ENCODE data around the gene PRDM16. TPM values are rescaled to one million over a fixed set of nuclear protein-coding genes. Genes with fewer than 3 reads are reported as not detected.

Gene PRDM16
- total RNA-seq, 2 donors from 2014 or later: 0.79 to 6.1 TPM

- intact Hi-C loops (cut with DNase I): no loop called here
- TF ChIP-seq CTCF (IDR thresholded peaks at IDR 0.05): no peak
- no peaks in the 10 kb centered on the region for H3K4me1 ChIP-seq
- H3K9ac ChIP-seq (ENCODE audit: low read depth in 2 of 2, low read length in 2 of 2): no peak overlapping the region
- no peak overlapping the region for H3K27ac ChIP-seq
- H3K9me3 ChIP-seq: no peaks in the 10 kb centered on the region
- no peak for DNase-seq
- H3K27me3 ChIP-seq: no peaks in the 10 kb centered on the region
- H3K36me3 ChIP-seq: no peaks in the 10 kb centered on the region
- H3K4me3 ChIP-seq: no peak overlapping the region
These were observed 208.6 kb downstream of the PRDM16 start for GRCh38 chr1:3277623-3278022.

GRCh38 chr1:3278416-3279181, 209.6 kb downstream of the PRDM16 start:
- H3K9ac ChIP-seq (ENCODE audit: low read depth in 2 of 2, low read length in 2 of 2): no peak overlapping the region
- intact Hi-C loops (cut with DNase I): no loop called here
- H3K27ac ChIP-seq: no peak overlapping the region
- H3K9me3 ChIP-seq: no peaks in the 10 kb centered on the region
- TF ChIP-seq CTCF (IDR thresholded peaks at IDR 0.05): no peak
- H3K4me1 ChIP-seq: no peaks in the 10 kb centered on the region
- no peaks in the 10 kb centered on the region for H3K27me3 ChIP-seq
- no peak for DNase-seq
- no peaks in the 10 kb centered on the region for H3K36me3 ChIP-seq
- no peak overlapping the region for H3K4me3 ChIP-seq

- Histone ChIP-seq H3K27ac (no peak overlapping the region), H3K36me3 (no peaks in the 10 kb centered on the region), H3K4me3 (no peak overlapping the region), H3K9me3 (no peaks in the 10 kb centered on the region), H3K9ac (ENCODE audit: low read depth in 2 of 2, low read length in 2 of 2) (no peak overlapping the region), H3K27me3 (no peaks in the 10 kb centered on the region), H3K4me1 (no peaks in the 10 kb centered on the region)
- no peak for TF ChIP-seq CTCF (IDR thresholded peaks at IDR 0.05)
- intact Hi-C loops (cut with DNase I): no loop called here
- no peak for DNase-seq
These were observed 210.1 kb downstream of the PRDM16 start for GRCh38 chr1:3279182-3279470.

- H3K4me1 ChIP-seq: no peaks in the 10 kb centered on the region
- intact Hi-C loops (cut with DNase I): loop anchor here (5.0 to 10.0 kb wide), 3 partner anchors 123 to 269 kb away; partner anchors contain the start of gene PRDM16
- H3K27me3 ChIP-seq: no peaks in the 10 kb centered on the region
- no peak overlapping the region for H3K9ac ChIP-seq (ENCODE audit: low read depth in 2 of 2, low read length in 2 of 2)
- no peak overlapping the region for H3K4me3 ChIP-seq
- no peak for TF ChIP-seq CTCF (IDR thresholded peaks at IDR 0.05)
- H3K36me3 ChIP-seq: no peaks in the 10 kb centered on the region
- no peak overlapping the region for H3K27ac ChIP-seq
- DNase-seq: no peak
- H3K9me3 ChIP-seq: no peaks in the 10 kb centered on the region
These were observed 212.7 kb downstream of the PRDM16 start for GRCh38 chr1:3281735-3282134.

- DNase-seq: no peak
- H3K27me3 ChIP-seq: no peaks in the 10 kb centered on the region
- H3K27ac ChIP-seq: no peak overlapping the region
- H3K4me3 ChIP-seq: no peak overlapping the region
- H3K4me1 ChIP-seq: no peaks in the 10 kb centered on the region
- intact Hi-C loops (cut with DNase I): loop anchor here (5.0 to 10.0 kb wide), 3 partner anchors 123 to 270 kb away; partner anchors contain the start of gene PRDM16
- no peak for TF ChIP-seq CTCF (IDR thresholded peaks at IDR 0.05)
- H3K9me3 ChIP-seq: no peaks in the 10 kb centered on the region
- H3K9ac ChIP-seq (ENCODE audit: low read depth in 2 of 2, low read length in 2 of 2): no peak overlapping the region
- H3K36me3 ChIP-seq: no peaks in the 10 kb centered on the region
These were observed 213.2 kb downstream of the PRDM16 start for GRCh38 chr1:3282186-3282585.

All from colonic mucosa (tissue), 4 donors.